Measurements from ENCODE around the gene SBF2.
"Not testable (repeated sequence)": the region's sequence is repeated elsewhere in the genome, so short reads cannot be mapped to it uniquely, and the experiment has no call there.

Gene SBF2

DNA sequence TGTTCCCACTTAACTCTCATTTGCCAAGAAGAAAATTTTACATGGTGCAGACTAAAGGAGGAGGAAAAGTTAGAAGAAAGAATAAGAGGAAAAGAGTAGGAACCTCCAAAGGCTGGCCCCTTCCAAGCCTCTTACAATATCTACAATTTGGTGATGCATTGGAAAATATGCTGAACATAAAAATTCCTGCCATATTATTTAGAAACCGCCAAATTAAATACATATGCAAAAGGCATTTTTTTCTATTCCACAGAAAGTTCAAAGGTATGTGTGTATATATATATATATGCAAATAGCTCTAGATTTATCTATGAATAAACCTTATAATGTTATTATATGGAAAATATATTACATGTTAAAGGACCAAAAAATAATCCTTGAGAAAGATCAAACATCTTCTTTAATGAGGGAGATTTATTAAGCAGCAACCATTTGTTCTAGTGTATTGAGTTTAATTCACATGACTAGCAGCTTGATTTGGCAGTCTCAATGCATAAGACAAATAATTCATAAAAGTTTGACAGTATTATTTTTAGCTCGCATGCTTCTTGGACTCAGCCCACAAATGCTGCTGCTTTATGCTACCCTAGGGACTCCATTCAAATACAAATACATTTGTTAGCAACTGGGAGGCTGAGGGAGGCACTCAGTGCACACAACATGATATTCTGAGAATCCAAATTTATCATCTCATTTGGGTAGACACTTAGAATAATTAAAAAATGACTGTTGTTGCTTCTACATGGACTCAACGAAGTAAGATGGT, 184.9 kb downstream of the SBF2 start:
- DNase-seq = peak; percentile 23

DNA sequence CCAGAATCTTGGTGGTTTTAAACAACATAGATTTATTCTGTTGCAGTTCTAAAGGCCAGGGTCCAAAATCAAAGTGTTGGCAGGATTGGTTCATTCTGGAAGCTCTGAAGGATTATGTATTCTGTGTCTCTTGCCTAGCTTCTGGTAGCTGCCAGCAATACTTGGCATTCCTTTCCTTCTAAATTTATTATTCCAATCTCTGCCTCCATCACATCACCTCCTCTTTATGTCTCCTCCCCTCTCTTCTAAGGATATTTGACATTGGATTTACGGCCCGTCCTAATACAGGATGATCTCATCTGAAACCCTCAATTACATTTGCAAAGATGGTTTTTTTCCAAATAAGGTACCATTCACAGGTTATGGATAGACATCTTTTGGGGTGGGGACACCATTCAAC, 186.5 kb downstream of the SBF2 start:
- no peak for DNase-seq

DNA sequence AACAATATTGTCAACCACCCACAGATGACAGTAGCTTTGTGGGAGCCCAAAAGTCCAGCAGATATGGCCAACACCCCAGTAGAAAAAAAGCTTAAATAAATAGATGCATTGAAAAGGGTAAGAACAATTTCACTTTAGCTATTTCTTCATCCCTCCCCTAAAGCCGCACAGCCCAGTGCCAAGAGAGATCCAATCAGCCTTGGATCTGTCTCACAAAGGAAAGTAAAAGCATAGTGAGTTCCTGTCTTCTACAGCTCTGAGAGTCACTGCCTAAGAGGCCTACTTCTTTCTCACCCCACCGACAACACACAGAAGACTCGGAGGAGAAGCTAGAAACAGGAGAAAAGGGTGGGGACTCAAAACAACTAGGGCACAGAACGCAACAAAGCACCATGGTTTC, 196.4 kb downstream of the SBF2 start:
- DNase-seq = no peak

DNA sequence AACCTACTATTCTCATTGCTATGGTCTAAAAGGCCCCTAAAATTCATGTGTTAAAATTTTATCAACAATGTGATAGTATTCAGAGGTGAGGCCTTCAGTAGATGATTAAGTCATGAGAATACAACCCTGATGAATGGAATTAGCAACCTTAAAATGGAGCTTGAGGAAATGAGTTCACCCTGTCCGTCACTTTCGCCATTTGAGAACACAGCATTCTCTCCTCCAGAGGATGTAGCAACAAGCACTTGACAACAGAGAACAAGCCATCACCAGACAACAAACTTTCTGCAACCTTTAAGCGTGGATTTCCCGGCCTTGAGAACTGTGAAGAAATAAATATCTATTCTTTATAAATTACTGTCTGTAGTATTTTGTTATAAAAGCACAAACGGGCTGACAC, 197.0 kb downstream of the SBF2 start:
- DNase-seq = no peak

DNA sequence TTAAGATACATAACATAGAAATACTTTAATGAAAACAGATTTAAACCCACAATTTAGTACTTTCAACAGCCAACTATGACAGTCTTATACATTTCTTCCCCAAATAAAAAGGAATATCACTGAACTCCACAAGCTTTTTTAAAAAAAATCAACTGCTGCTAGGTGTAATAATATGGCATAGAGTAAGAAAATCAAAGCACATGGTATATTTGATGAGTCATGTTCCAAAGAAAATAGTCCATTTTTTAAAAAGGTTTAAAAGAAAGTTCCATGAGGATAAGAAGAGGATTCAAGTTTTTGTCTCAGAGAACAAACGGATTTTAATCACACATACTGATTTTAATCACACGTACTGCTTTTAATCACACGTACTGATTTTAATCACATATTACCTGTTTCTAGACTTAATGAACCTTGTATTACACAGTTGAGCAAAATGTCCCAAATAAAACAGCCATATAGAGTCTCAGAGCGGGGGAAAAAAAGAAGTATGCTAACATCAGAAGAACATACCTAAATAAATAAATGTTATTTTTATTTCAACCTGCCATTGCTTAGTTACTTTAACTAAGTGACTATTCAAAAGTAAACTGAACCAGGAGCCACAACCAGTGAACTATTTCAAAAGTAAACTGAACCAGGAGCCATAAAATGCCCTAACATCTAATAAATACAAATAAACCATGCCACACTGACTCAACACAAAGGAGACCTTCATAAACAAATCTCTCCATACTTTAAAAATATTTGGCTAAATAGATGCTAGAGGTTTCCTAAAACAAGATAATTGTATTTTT, 198.4 kb downstream of the SBF2 start:
- no peak for DNase-seq

DNA sequence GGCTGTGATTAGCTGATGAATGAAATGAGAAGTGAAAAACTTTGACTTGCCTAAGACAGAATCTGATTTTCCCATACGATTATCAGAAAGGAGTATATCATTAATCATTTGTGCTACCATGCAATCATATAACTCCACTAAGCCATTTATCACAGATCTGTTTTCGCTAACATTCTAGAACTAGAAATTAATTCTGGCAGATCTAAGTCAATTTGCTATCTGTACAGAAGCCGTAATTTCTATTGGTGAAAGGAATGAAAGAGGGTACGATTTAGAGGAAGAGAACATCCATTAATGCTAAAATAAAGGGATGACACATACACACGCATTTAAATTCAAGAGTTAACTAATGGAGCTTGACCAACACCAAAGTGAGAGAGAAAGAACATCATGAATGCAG, 201.6 kb downstream of the SBF2 start:
- DNase-seq = no peak

DNA sequence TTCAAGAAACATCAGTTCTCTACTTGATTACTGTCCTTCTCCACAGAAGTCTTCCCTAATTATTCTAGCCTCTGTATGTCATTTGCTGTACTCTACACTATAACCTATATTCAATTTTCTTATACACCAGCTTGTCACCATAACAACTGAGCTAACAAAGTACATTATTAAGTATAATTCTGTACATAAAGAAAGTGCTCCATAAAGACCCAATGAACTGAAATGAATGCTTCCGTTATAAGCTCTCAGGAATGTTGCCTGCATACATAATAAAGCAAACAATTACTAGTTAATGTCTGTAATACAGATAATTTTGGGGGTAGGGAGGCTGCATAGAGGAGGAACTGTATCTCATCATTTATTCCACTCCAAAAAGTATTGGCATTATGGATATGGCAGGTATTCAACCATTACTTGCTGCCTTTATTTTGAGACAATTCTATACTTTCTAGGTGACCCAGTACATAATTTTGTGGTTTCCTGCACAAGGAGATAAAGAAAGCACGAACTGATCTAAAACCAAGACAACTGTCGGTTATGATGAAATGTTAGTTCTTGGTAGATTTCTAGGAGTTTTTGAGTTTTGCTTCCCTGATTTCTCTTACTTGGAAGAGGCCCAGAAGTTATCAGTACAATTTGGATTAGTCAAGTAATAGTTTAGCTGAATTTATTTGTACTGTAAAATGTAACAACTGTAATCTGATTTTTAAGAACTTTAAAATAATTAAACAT, 202.5 kb downstream of the SBF2 start:
- no peak for DNase-seq

DNA sequence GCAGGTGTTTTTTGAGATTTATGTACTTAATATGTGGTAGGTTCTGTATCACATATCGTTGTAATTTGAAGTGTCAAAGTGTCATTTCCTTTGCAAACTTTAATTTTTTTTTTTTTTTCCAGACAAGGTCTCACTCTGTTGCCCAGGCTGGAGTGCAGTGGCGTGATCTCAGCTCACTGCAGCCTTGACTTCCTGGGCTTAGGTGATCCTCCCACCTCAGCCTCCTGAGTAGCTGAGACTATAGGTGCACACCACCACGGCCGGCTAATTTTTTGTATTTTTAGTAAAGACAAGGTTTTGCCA, 206.1 kb downstream of the SBF2 start:
- not testable (repeated sequence) for DNase-seq

DNA sequence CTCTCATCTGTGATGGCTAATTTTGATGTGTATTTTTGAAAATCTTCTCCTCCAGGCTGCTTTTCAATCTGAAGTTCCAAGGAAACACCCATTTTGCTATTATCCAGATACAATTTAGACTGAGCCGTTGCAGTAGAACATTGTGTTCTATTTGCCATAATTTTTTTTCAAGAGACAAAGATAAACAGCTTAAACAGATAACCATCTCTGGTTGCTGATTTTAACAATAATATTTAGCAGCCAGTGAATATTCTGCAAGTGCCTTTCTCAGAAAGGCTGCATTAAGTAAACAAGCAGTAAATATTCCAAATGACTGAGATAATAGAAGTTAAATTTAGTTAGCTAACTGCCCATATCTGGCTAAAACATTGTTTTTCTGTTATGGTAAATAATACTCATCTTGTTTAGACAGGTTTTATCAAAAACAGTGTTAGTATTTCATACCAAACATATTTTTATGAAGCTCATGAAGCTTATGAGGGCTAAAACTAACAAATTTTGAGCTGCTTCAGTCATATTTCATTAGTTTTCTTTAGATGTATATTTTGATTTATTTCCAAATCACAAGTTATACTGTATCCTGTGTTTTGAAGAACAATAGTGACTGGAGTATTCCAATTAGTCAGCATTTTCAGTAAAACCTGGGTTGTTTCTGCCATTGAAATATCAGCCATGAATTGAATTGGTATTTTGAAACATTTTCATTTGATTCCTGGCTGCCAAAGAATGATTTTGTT, 206.7 kb downstream of the SBF2 start:
- DNase-seq = no peak

DNA sequence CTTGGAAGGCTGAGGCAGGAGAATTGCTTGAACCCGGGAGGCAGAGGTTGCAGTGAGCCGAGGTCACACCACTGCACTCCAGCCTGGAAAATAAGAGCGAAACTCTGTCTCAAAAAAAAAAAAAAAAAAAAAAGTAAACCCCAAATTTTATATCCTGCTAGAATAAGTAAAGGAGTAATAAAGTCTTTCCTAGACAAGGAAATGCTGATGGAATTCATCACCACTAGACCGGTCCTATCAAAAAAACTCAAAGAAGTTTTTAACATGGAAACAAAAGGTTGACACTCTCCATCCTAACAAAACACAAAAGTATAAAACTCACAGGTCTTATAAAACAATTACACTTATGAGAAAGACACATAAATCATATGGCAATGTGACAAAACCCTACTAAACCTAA, 213.9 kb downstream of the SBF2 start:
- no peak for DNase-seq

DNA sequence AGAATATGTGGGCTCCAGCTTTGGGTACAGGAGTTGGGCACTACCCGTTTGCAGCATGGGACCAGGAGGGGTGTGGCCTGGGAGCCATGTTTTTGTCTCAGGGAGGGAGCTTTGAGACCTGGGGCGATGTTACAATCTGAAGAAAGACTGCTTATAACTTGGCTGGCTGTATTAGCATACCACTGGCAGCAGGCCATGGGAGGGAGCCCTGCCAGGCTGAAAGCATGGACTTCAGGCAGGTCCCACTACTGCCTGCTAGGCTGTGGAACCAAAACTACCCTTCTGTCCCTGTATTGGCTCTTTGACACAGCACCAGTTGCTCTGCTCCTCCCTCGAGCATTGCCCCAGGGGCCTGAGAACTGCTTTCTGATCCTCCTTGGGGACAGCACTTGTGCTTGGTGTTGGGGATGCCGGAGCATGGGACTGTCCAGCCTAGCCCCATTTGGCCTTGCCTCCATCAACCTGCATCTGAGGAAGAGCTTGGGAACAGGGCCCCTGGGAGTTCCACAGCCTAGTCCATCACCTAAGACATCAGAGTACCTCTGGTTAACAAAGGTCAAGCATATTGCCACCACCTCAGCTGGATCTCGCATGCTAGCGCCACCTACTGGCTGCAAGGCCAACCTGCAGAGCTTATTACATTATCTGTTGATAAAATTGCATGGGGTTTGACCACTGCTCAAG, 217.4 kb downstream of the SBF2 start:
- DNase-seq = no peak

DNA sequence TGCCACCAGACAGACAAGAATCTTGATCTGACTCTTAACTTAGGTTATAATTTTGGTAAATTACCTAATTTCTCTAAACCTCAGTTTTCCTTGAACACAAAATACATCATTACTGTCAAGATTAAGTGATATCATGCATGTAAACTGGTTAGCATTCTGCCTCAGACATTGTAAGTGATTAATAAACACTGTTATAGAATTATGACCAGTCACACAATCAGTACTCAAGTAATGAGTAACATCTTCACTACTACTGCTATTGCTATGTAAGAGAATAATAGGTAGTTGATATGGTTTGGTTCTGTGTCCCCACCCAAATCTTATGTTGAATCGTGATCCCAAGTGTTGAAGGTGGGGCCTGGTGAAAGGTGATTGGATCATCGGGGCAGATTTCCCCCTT, 218.9 kb downstream of the SBF2 start:
- no peak for DNase-seq

DNA sequence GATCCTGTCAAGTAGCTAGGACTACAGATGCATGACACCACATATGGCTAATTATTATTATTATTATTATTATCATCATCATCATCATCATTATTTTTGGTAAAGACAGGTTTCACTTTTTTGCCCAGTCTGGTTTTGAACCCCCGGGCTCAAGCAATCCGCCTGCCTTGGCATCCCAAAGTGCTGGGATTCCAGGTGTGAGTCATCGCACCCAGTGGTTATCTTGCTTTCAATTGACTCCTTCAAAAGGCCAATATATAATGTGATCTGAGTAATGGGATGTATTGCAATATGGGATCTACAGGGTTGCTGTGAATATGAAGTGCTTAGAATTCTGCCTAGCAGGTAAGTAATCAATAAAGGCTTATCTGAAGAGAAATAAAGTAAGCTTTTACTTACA, 221.2 kb downstream of the SBF2 start:
- no peak for DNase-seq

DNA sequence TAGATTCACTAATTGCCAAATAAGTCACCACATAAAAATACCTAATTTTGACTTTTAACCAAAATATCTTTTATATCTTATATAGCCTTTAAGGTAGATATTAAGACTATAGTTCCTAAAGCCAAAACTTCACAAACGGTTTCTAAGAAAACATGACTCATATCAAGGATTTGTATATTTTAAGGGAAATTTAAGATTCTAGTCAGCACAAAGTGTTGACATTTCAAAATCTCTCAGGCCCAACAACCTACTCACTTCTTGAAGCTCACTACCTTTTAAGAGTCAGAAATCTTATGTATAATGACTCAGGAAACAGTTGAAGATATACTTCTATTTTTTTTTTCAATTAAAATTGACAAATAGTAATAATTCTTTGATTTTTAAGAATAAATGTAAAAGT, 221.9 kb downstream of the SBF2 start:
- no peak for DNase-seq

DNA sequence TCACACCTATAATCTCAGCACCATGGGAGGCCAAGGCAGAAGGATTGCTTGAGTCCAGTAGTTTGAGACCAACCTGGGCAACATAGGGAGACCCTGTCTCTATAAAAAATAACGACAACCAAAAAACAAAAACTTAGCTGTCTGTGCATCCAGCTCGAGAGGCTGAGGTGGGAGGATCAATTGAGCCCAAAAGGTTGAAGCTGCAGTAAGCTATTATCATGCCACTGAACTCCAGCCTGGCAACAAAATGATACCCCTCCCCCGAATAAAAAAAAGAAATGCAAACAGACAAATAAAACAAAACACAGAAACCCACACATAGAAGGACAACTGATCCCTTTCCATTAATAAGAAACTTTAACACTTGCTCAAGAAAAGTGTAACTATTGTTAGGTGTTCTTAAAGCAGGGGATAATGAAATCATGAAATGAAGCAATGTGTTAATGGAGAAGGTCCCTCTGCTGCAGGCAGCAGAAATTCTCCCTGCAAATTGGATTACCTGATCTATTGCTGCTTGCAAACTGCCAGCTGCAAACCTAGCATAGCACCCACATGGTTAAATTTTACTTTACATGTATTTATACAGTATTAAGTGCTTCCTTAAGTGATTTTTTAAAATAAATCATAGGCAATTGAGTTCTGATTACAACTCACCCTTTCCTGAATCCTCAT, 226.3 kb downstream of the SBF2 start:
- no peak for DNase-seq

DNA sequence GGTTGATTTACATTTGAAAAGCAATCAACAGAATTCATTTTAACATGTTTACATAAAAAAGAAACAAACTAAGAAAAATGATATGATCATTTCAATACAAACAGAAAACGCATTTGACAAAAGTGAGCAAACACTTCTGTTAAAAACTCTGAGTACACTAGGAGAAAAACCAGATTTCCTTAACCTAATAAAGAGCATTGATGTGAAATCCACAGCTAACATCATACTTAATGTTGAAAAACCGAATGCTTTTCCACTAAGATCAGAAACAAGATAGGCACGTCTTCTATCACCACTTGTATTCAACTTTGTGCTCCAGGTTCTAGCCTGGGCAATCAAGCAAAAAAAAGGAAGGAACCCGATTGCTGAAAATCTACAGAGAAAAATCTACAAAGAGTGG, 227.6 kb downstream of the SBF2 start:
- no peak for DNase-seq

DNA sequence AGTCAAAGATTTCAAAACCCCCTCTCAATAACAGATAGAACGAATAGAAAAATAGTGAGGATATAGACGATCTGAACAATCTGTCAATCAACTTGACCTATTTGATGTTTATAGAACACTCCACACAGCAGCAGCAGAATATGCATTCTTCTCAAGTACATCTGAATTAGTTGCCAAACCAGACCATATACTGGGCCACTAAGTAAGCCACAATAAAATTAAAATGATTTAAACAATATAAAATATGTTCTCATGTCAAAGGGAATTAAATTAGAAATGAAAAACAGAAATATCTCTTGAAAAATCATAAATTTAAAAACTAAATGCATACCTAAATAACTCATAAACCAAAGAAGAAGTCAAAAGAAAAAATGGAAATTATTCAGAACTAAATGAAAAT, 229.2 kb downstream of the SBF2 start:
- no peak for DNase-seq

DNA sequence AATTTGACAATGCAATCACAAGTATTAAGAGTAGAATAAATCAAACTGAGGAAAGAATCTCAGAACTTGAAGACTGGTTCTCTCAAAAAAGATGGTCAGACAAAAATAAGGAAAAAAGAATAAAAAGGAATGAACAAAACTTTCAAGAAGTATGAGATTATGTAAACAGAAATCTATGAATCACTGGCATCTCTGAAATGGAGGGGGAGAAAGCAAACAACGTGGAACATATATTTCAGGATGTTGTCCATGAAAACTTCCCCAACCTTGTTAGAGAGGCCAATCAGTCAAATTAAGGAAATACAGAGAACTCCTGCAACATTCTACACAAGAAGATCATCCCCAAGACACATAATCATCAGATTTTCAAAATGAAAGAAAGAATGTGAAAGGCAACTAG, 235.7 kb downstream of the SBF2 start:
- DNase-seq = no peak

DNA sequence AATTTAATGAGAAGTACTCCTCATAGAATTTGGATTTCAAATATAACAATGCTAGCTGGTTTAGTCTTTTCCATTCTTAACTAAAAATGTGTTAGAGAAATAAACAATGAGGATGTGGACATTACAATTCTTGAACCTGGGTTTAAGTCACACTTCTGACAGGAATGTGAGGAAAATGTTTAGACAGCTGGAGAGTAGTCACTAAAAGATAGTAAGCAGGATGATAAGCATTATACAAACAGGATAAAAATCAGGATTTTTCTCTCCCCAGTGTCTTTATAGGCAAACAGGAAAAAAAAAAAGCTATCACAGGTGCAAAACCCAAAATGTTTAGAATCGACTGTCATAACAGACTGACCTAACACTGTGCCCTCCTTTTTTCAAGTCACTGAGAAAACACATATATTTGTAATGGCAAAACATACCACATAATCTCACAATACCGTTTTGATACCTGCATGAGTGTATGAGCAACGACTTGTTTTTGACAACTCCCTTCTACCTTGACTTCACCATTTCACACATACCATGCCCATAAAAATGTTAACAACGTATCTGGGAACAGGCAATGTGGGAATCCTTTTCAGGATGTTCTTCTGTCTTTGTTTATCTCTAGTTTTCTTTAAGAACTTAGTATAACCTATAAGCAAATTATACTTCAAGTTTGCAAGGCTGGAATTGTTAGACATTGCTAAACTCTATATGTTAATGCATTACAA, 242.0 kb downstream of the SBF2 start:
- DNase-seq = no peak

DNA sequence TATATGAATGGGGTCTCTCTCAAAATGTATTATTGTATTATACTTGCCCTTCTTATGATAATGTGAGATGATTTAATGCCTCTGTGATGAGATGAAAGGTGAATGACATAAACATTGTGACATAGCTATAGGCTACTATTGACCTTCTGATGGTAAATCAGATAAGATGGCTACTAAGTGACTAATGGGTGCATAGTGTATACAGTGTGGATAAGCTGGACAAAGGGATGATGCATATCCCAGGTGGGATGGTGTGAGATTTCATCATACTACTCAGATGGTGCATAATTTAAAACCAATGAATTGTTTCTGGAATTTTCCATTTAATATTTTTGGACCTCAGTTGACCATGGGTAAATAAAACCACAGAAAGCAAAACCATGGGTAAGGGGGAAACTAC, 243.5 kb downstream of the SBF2 start:
- no peak for DNase-seq

DNA sequence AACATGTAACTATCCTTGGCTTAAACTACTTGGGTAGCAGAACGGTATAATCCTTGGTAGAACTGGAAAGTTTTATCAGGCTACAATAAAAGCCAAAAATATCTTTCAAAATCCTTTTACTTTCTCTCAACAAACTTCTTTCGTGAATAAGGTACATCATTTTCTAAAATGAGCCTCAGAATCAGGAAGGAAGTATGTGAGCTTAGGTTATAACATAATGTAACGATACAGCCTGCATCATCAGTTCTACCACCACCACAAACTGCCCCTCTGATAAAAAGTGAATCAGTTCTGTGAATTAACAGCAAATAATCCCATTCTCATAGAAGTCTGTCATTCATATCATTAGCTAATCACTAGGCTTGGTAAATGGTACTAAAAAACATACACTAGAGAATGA, 244.3 kb downstream of the SBF2 start:
- DNase-seq = no peak

DNA sequence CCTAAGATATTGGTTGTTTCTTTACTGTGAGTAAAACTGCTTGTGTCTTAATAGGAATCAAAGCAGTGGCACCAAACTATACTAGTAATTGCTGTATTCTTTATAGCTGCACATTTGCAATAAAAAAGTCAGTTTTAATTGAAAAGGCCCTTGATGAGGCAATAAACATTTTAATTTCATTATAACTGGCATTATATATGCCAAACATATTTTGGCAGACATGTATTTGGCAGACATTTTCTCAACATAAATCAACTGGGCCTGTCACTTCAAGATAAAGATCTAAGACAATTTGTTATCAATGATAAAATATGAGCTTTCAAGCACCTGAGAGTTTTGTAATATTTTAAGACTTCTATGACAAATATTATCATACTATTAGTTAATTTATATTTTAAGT, 245.7 kb downstream of the SBF2 start:
- no peak for DNase-seq
